ENCODE data around the gene QKI.

GRCh38 chr6:163571730-163572129 is 157.2 kb downstream of the QKI start:
- TF ChIP-seq CTCF (conservative IDR thresholded peaks at IDR 0.05) (no peak), EZH2 (IDR thresholded peaks at IDR 0.05; ENCODE audit: low read depth) (no peak)

All from PC-9 (cell line).